HG03066 (cell line): ENCODE measurements around the gene RAB5IF.

Experiments used
- ATAC-seq: cut with Tn5 transposase; IDR thresholded peaks from one replicate; pipeline ENCODE4 v1.9.1; 2021; ENCODE audit warnings: low read depth; ENCODE audit not compliant: unreplicated experiment

The RAB5IF gene

DNA sequence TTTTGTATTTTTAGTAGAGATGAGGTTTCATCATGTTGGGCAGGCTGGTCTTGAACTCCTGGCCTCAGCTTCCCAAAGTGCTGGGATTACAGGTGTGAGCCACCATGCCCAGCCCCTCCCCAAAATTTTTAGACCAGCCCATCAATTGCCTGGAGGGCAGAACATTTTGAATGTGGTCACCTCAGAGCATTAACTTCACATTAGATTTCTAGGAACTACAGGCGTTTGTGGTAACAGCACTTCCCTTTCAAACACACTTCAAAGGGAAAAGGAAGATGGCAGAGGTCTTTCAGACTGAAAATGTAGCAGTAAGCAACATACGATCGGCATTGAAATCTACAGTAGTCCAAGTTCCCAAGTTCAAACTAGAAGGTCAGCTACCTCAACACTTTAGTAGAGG, 52.7 kb downstream of the RAB5IF start:
- no peak for ATAC-seq
